SK-N-SH treated with all-trans-retinoic acid at 6 μM for 48 hours (cell line): ENCODE measurements around the gene LDB1.
A peak's percentile ranks its signal among the peaks of the same experiment; 100 is the strongest.

ENCODE experiments used
- ARNTL ChIP-seq: fragments of 450-650 bp; formaldehyde crosslinking; IDR thresholded peaks from 2 replicates; pipeline ENCODE4 v1.5.0; 2020; ENCODE audit warnings: low read depth, mild to moderate bottlenecking, moderate library complexity, borderline replicate concordance
- BACH2 ChIP-seq: fragments of 250-450 bp; sonication (Bioruptor Pico); IDR thresholded peaks from 2 replicates; pipeline ENCODE4 v1.9.0; 2021; ENCODE audit warnings: mild to moderate bottlenecking, borderline replicate concordance
- CREB5 ChIP-seq: fragments of 250-450 bp; sonication (Bioruptor Pico); IDR thresholded peaks from 2 replicates; pipeline ENCODE4 v1.5.1; 2020; ENCODE audit warnings: low read depth, mild to moderate bottlenecking, moderate library complexity
- CSDC2 ChIP-seq: fragments of 250-450 bp; sonication (Bioruptor Pico); IDR thresholded peaks from 2 replicates; pipeline ENCODE4 v1.5.0; 2020; ENCODE audit warnings: mild to moderate bottlenecking, moderate library complexity
- CSRNP3 ChIP-seq: fragments of 250-450 bp; sonication (Bioruptor Pico); IDR thresholded peaks from 2 replicates; pipeline ENCODE4 v1.5.1; 2021; ENCODE audit warnings: mild to moderate bottlenecking, moderate library complexity
- ISL1 ChIP-seq: fragments of 250-450 bp; sonication (Bioruptor Pico); IDR thresholded peaks from 2 replicates; pipeline ENCODE4 v2.1.2; 2022; ENCODE audit warnings: mild to moderate bottlenecking, moderate library complexity
- OSR1 ChIP-seq: fragments of 250-450 bp; sonication (Bioruptor Pico); IDR thresholded peaks from 2 replicates; pipeline ENCODE4 v1.8.0; 2022; ENCODE audit warnings: moderate library complexity, mild to moderate bottlenecking, inconsistent platforms
- PATZ1 ChIP-seq: fragments of 250-450 bp; sonication (Bioruptor Pico); IDR thresholded peaks from 2 replicates; pipeline ENCODE4 v1.8.0; 2020; ENCODE audit warnings: mild to moderate bottlenecking, moderate library complexity, borderline replicate concordance
- POU6F1 ChIP-seq: fragments of 250-450 bp; sonication (Bioruptor Pico); IDR thresholded peaks from 2 replicates; pipeline ENCODE4 v1.8.0; 2021; ENCODE audit warnings: low read depth, mild to moderate bottlenecking, moderate library complexity, borderline replicate concordance
- PPARA ChIP-seq: fragments of 250-450 bp; sonication (Bioruptor Pico); IDR thresholded peaks from 2 replicates; pipeline ENCODE4 v1.5.0; 2020; ENCODE audit warnings: mild to moderate bottlenecking, borderline replicate concordance
- SNAI2 ChIP-seq: fragments of 250-450 bp; sonication (Bioruptor Pico); IDR thresholded peaks from 2 replicates; pipeline ENCODE4 v1.5.0; 2020; ENCODE audit warnings: mild to moderate bottlenecking, moderate library complexity
- ZFP30 ChIP-seq: fragments of 450-650 bp; formaldehyde crosslinking; IDR thresholded peaks from 2 replicates; pipeline ENCODE4 v1.5.0; 2022; ENCODE audit warnings: mild to moderate bottlenecking, moderate library complexity
- ZNF565 ChIP-seq: fragments of 450-650 bp; formaldehyde crosslinking; conservative IDR thresholded peaks from 2 replicates; pipeline ENCODE4 v1.5.0; 2020; ENCODE audit warnings: low read depth, mild to moderate bottlenecking, moderate library complexity
- ZNF8 ChIP-seq: fragments of 450-650 bp; formaldehyde crosslinking; IDR thresholded peaks from 2 replicates; pipeline ENCODE4 v1.5.0; 2020; ENCODE audit warnings: mild to moderate bottlenecking, moderate library complexity

- TF ChIP-seq ZFP30 (CRISPR knock-in tag), result no peak
- TF ChIP-seq POU6F1, result no peak
- TF ChIP-seq CSRNP3 (CRISPR knock-in tag), result no peak
- peak; percentile 89 for TF ChIP-seq ARNTL (CRISPR knock-in tag)
- TF ChIP-seq ZNF565, result no peak
- TF ChIP-seq PATZ1, result no peak; the same call in 1 of the 2 replicates
- no peak for TF ChIP-seq SNAI2 (CRISPR knock-in tag)
- no peak for TF ChIP-seq ZNF8 (CRISPR knock-in tag)
- TF ChIP-seq PPARA, result no peak
- no peak for TF ChIP-seq ISL1 (CRISPR knock-in tag)
- TF ChIP-seq OSR1 (CRISPR knock-in tag), result no peak
- TF ChIP-seq BACH2 (CRISPR knock-in tag), result no peak
- TF ChIP-seq CSDC2, result no peak
- no peak for TF ChIP-seq CREB5 (CRISPR knock-in tag)
These were observed 2.6 kb downstream of the LDB1 start for GRCh38 chr10:102117391-102118159.
